HCT116 (cell line): ENCODE data around the gene CFAP119. TPM values are rescaled to one million over a fixed set of nuclear protein-coding genes. Genes with fewer than 3 reads are reported as not detected.

ENCODE experiments used
- ATAC-seq: fragments of 200-7000 bp; cut with Tn5 transposase; 2 replicates; pipeline ENCODE4 v1.9.1; 2020; ENCODE audit warnings: mild to moderate bottlenecking, moderate library complexity
- BruUV-seq: library from RNA; stranded (reverse); fragments of 400-500 nt; replicated peaks from 2 replicates; lab custom pipeline; 2021; lab: Mats Ljungman, UMichigan
- CTCF ChIA-PET: fragments of 300-600 bp; sonication (Branson Sonifier 250); formaldehyde crosslinking; loops from one replicate; lab custom pipeline; 2021; ENCODE audit warnings: antibody characterized with exemption; lab: Charles Lee
- POLR2A ChIA-PET: fragments of 300-600, 350-600 bp; sonication (Branson Sonifier 250); formaldehyde crosslinking; loops from one replicate; lab custom pipeline; 2021; ENCODE audit warnings: antibody characterized with exemption; lab: Charles Lee
- RAD21 ChIA-PET, 2 experiments: fragments of 300-600 bp; sonication (Branson Sonifier 250); formaldehyde crosslinking; loops; one replicate each; lab custom pipeline; 2023; ENCODE audit warnings: low total read pairs in 2 of 2; ENCODE audit not compliant: uncharacterized antibody in 2 of 2, unreplicated experiment in 2 of 2, low non-redundant PET in 1 of 2; lab: Charles Lee
- DNase-seq: peaks from one replicate; pipeline ENCODE4 v3.0.0-alpha.2; 2010; ENCODE audit warnings: low read depth, low spot score
- H2AFZ ChIP-seq: fragments of 200-600 bp; shearing (Covaris generic), sonication (generic); 2 replicates; pipeline ENCODE4 v1.6.1; 2017; ENCODE audit warnings: low read depth, mixed run types, mixed read lengths, antibody characterized with exemption, low read length; ENCODE audit not compliant: poor library complexity, severe bottlenecking
- H3K27ac ChIP-seq: 2 replicates; pipeline ENCODE4 v1.5.1; 2012; ENCODE audit warnings: low read depth, low read length
- H3K27me3 ChIP-seq: fragments of 200-600 bp; sonication (generic); 2 replicates; pipeline ENCODE4 v1.6.1; 2016; ENCODE audit warnings: mixed run types, low read length, mixed read lengths; ENCODE audit not compliant: insufficient read depth
- H3K36me3 ChIP-seq, 2 experiments: fragments of 200-500 bp in 1 of 2; fragments of 200-600 bp in 1 of 2; sonication (Bioruptor generic) in 1 of 2; sonication (generic) in 1 of 2; 2 replicates each; pipeline versions ENCODE4 v1.5.1 to v1.6.1; 2014 to 2016; ENCODE audit warnings: low read length in 2 of 2, inconsistent platforms in 1 of 2, mixed read lengths in 1 of 2, mixed run types in 1 of 2; ENCODE audit not compliant: insufficient read depth in 2 of 2, control insufficient read depth in 1 of 2
- H3K4me1 ChIP-seq, 2 experiments: fragments of 200-600 bp in 1 of 2; sonication (generic) in 1 of 2; 2 replicates each; pipeline versions ENCODE4 v1.5.1 to v1.6.1; 2012 to 2017; ENCODE audit warnings: low read length in 2 of 2, inconsistent platforms in 1 of 2, mild to moderate bottlenecking in 1 of 2, mixed read lengths in 1 of 2, mixed run types in 1 of 2, moderate library complexity in 1 of 2; ENCODE audit not compliant: insufficient read depth in 2 of 2, control insufficient read depth in 1 of 2
- H3K4me2 ChIP-seq: fragments of 200-600 bp; sonication (generic); 2 replicates; pipeline ENCODE4 v1.6.1; 2017; ENCODE audit warnings: mixed run types, low read length, mixed read lengths
- H3K4me3 ChIP-seq, 2 experiments: fragments of 200-600 bp in 1 of 2; sonication (generic) in 1 of 2; replicated peaks in 1 of 2; 2 replicates each; pipeline ENCODE4 v1.5.1; 2011 to 2016; ENCODE audit warnings: low read length in 2 of 2, control low read depth in 1 of 2, low read depth in 1 of 2, mild to moderate bottlenecking in 1 of 2, mixed read lengths in 1 of 2, mixed run types in 1 of 2
- H3K79me2 ChIP-seq: fragments of 200-600 bp; sonication (generic); 2 replicates; pipeline ENCODE4 v1.6.1; 2017; ENCODE audit warnings: mild to moderate bottlenecking, mixed run types, low read length, moderate library complexity, mixed read lengths; ENCODE audit not compliant: insufficient read depth
- H3K9ac ChIP-seq: fragments of 200-600 bp; sonication (generic); 2 replicates; pipeline ENCODE4 v1.6.1; 2016; ENCODE audit warnings: low read length, mixed read lengths
- H3K9me2 ChIP-seq: fragments of 200-600 bp; sonication (generic), shearing (Covaris generic); 2 replicates; pipeline ENCODE4 v1.6.1; 2017; ENCODE audit warnings: mixed run types, mild to moderate bottlenecking, moderate library complexity; ENCODE audit not compliant: insufficient read depth
- H3K9me3 ChIP-seq, 2 experiments: fragments of 200-500 bp in 1 of 2; fragments of 200-600 bp in 1 of 2; sonication (Bioruptor generic) in 1 of 2; sonication (generic) in 1 of 2; 2 replicates each; pipeline ENCODE4 v1.6.1; 2014 to 2017; ENCODE audit warnings: low read length in 2 of 2, mixed read lengths in 2 of 2, inconsistent platforms in 1 of 2, low read depth in 1 of 2, mild to moderate bottlenecking in 1 of 2, mixed run types in 1 of 2, moderate library complexity in 1 of 2; ENCODE audit not compliant: control insufficient read depth in 1 of 2, insufficient read depth in 1 of 2
- H4K20me1 ChIP-seq: fragments of 200-600 bp; sonication (generic), shearing (Covaris generic); 2 replicates; pipeline ENCODE4 v1.6.1; 2017; ENCODE audit warnings: mixed run types, mild to moderate bottlenecking, moderate library complexity; ENCODE audit not compliant: insufficient read depth
- CBX3 ChIP-seq: IDR thresholded peaks from 2 replicates; pipeline ENCODE4 v1.6.1; 2012; ENCODE audit warnings: low read depth
- CEBPB ChIP-seq: IDR thresholded peaks from 2 replicates; pipeline ENCODE4 v1.6.1; 2012; ENCODE audit warnings: low read depth
- EGR1 ChIP-seq: IDR thresholded peaks from 2 replicates; pipeline ENCODE4 v1.6.1; 2012; ENCODE audit warnings: low read depth
- ELF1 ChIP-seq: IDR thresholded peaks from 2 replicates; pipeline ENCODE4 v1.6.1; 2012; ENCODE audit warnings: low read depth, borderline replicate concordance
- EZH2 ChIP-seq: fragments of 200-600 bp; sonication (generic); IDR thresholded peaks from 2 replicates; pipeline ENCODE4 v1.6.1; 2017; ENCODE audit warnings: antibody characterized with exemption, mixed run types
- EZH2phosphoT487 ChIP-seq: fragments of 200-600 bp; IDR thresholded peaks from 2 replicates; pipeline ENCODE4 v1.6.1; 2018; ENCODE audit warnings: antibody characterized with exemption, borderline replicate concordance
- FOSL1 ChIP-seq: IDR thresholded peaks from 2 replicates; pipeline ENCODE4 v1.6.1; 2012; ENCODE audit warnings: low read depth
- JUND ChIP-seq: IDR thresholded peaks from 2 replicates; pipeline ENCODE4 v1.6.1; 2012
- SRF ChIP-seq: IDR thresholded peaks from 2 replicates; pipeline ENCODE4 v1.6.1; 2012; ENCODE audit warnings: low read depth
- TCF7L2 ChIP-seq: IDR thresholded peaks from 2 replicates; pipeline ENCODE4 v1.7.0; 2011; ENCODE audit warnings: borderline replicate concordance, inconsistent platforms; ENCODE audit not compliant: insufficient read depth, insufficient read length; ENCODE audit errors: extremely low read depth
- YY1 ChIP-seq: IDR thresholded peaks from 2 replicates; pipeline ENCODE4 v1.6.1; 2011; ENCODE audit warnings: low read length, low read depth, moderate library complexity, mild to moderate bottlenecking; ENCODE audit not compliant: insufficient replicate concordance; ENCODE audit errors: extremely low read depth
- ZFX ChIP-seq: fragments of 450-650 bp; IDR thresholded peaks from 2 replicates; pipeline ENCODE4 v1.6.1; 2017
- intact Hi-C: fragments of 100-400 bp; cut with micrococcal nuclease; formaldehyde crosslinking; loops from 2 replicates; pipeline ENCODE4 v1.10.0; 2022
- total RNA-seq: library from RNA; stranded (reverse); gene quantifications from one replicate; pipeline ENCODE4 v1.2.1, GENCODE V29; 2021; ENCODE audit not compliant: unreplicated experiment
- TF ChIP-seq, protein P1 (sequence below): IDR thresholded peaks from 2 replicates; pipeline ENCODE4 v1.6.1; 2012
- TF ChIP-seq, protein P2 (sequence below): IDR thresholded peaks from 2 replicates; pipeline ENCODE4 v1.6.1; 2012

The CFAP119 gene
- total RNA-seq, 1 experiment from 2014 or later, result 12.6 TPM

DNA sequence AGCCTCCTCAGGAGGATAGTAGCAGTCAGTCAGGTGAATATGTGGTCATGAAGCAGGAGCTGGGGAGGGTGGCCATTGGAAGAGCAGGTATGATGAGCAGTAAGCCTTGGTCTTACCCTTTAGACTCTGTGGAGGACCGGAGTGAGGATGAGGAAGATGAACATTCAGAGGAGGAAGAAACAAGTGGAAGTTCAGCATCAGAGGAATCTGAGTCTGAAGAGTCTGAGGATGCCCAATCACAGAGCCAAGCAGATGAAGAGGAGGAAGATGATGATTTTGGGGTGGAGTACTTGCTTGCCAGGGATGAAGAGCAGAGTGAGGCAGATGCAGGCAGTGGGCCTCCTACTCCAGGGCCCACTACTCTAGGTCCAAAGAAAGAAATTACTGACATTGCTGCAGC lies 50.1 kb downstream of the CFAP119 start:
- TF ChIP-seq EGR1, result no peak
- no peak for TF ChIP-seq ELF1
- no peak for TF ChIP-seq CBX3
- TF ChIP-seq EZH2phosphoT487, result no peak
- TF ChIP-seq FOSL1, result no peak
- TF ChIP-seq YY1, result no peak
- TF ChIP-seq, protein P1, sequence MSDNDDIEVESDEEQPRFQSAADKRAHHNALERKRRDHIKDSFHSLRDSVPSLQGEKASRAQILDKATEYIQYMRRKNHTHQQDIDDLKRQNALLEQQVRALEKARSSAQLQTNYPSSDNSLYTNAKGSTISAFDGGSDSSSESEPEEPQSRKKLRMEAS, result no peak
- no peak for TF ChIP-seq TCF7L2
- TF ChIP-seq, protein P2, sequence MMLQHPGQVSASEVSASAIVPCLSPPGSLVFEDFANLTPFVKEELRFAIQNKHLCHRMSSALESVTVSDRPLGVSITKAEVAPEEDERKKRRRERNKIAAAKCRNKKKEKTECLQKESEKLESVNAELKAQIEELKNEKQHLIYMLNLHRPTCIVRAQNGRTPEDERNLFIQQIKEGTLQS, result no peak
- no peak for TF ChIP-seq CEBPB
- no peak for TF ChIP-seq ZFX
- no peak for TF ChIP-seq JUND
- TF ChIP-seq EZH2, result no peak
- TF ChIP-seq SRF, result no peak
- DNase-seq (no peak), ATAC-seq (no peak)
- Histone ChIP-seq H3K4me2 (no peak overlapping the region), H3K9me2 (no peaks in the 10 kb centered on the region), H3K9ac (no peak overlapping the region), H4K20me1 (peaks cover 10% of the 10 kb centered on the region; the same call in 1 of the 2 replicates), H3K36me3 (peaks cover 71 to 89% of the 10 kb centered on the region in 2 experiments), H3K4me3 (no peak overlapping the region), H3K79me2 (peaks cover 71% of the 10 kb centered on the region), H3K27ac (no peak overlapping the region), H2AFZ (no peak overlapping the region), H3K9me3 (no peaks in the 10 kb centered on the region), H3K4me1 (no peaks in the 10 kb centered on the region), H3K27me3 (no peaks in the 10 kb centered on the region)
- intact Hi-C loops, result no loop called here
- ChIA-PET CTCF (no interaction called here), RAD21 (no interaction called here), POLR2A (no interaction called here)
- TSS peak; percentile 32 for BruUV-seq
